ENCODE data around the gene ENOX2.

- TF ChIP-seq CTCF (IDR thresholded peaks at IDR 0.05): no peak
- TF ChIP-seq EZH2 (IDR thresholded peaks at IDR 0.05; ENCODE audit: borderline replicate concordance, insufficient read depth, low read depth, low read length, poor library complexity, severe bottlenecking): no peak
Observed at GRCh38 chrX:130836447-130836846, 66.6 kb downstream of the ENOX2 start.
